Mesenchymal stem cell (in vitro differentiated cells and primary cell): Measurements from ENCODE around the gene RPS4Y2.

Experiments used
- DNase-seq: peaks from one replicate; pipeline ENCODE4 v3.0.0-alpha.2; 2013
- H2AFZ ChIP-seq: one replicate; pipeline ENCODE4 v1.6.1; 2013; ENCODE audit warnings: low read depth, mild to moderate bottlenecking, control low read depth, inconsistent platforms, low read length, moderate library complexity
- H2AK5ac ChIP-seq: 2 replicates; pipeline ENCODE4 v1.6.1; 2013; ENCODE audit warnings: low read length, moderate library complexity, mild to moderate bottlenecking, inconsistent platforms; ENCODE audit not compliant: severe bottlenecking
- H2BK120ac ChIP-seq: one replicate; pipeline ENCODE4 v1.6.1; 2013; ENCODE audit warnings: low read depth, mild to moderate bottlenecking, inconsistent platforms, low read length, moderate library complexity
- H2BK12ac ChIP-seq, 2 experiments: one replicate each; pipeline ENCODE4 v1.6.1; 2013; ENCODE audit warnings: inconsistent platforms in 2 of 2, low read length in 2 of 2, mild to moderate bottlenecking in 2 of 2, moderate library complexity in 2 of 2, control low read depth in 1 of 2
- H2BK15ac ChIP-seq: one replicate; pipeline ENCODE4 v1.6.1; 2013; ENCODE audit warnings: mild to moderate bottlenecking, low read depth, inconsistent platforms; ENCODE audit not compliant: poor library complexity, severe bottlenecking
- H2BK5ac ChIP-seq: 2 replicates; pipeline ENCODE4 v1.6.1; 2013; ENCODE audit warnings: low read depth, mild to moderate bottlenecking, low read length, control low read depth, inconsistent platforms; ENCODE audit not compliant: poor library complexity, severe bottlenecking
- H3K14ac ChIP-seq, 2 experiments: one replicate each; pipeline ENCODE4 v1.6.1; 2013; ENCODE audit warnings: inconsistent platforms in 2 of 2, low read length in 2 of 2, control low read depth in 1 of 2, mild to moderate bottlenecking in 1 of 2, moderate library complexity in 1 of 2
- H3K18ac ChIP-seq, 2 experiments: one replicate each; pipeline ENCODE4 v1.6.1; 2013; ENCODE audit warnings: inconsistent platforms in 2 of 2, low read length in 2 of 2, control low read depth in 1 of 2, low read depth in 1 of 2, mild to moderate bottlenecking in 1 of 2
- H3K23ac ChIP-seq, 2 experiments: one replicate each; pipeline ENCODE4 v1.6.1; 2013; ENCODE audit warnings: inconsistent platforms in 2 of 2, low read length in 2 of 2, mild to moderate bottlenecking in 2 of 2, moderate library complexity in 2 of 2, control low read depth in 1 of 2
- H3K27ac ChIP-seq: 2 replicates; pipeline ENCODE4 v1.5.1; 2013; ENCODE audit warnings: mild to moderate bottlenecking, moderate library complexity, low read length, control low read depth, inconsistent platforms; ENCODE audit not compliant: poor library complexity, severe bottlenecking
- H3K27me3 ChIP-seq, 2 experiments: 2 replicates each; pipeline versions ENCODE4 v1.6.1 to v1.7.0; 2013; ENCODE audit warnings: low read length in 2 of 2, mild to moderate bottlenecking in 2 of 2, moderate library complexity in 2 of 2, control low read depth in 1 of 2, inconsistent platforms in 1 of 2; ENCODE audit not compliant: control insufficient read depth in 1 of 2, insufficient read depth in 1 of 2
- H3K36me3 ChIP-seq, 2 experiments: 2 replicates each; pipeline versions ENCODE4 v1.6.1 to v1.7.0; 2013; ENCODE audit warnings: low read length in 2 of 2, control low read depth in 1 of 2, inconsistent platforms in 1 of 2, low read depth in 1 of 2, mild to moderate bottlenecking in 1 of 2; ENCODE audit not compliant: insufficient read depth in 2 of 2, control insufficient read depth in 1 of 2
- H3K4ac ChIP-seq, 2 experiments: one replicate each; pipeline ENCODE4 v1.6.1; 2013; ENCODE audit warnings: inconsistent platforms in 2 of 2, low read length in 2 of 2, mild to moderate bottlenecking in 2 of 2, moderate library complexity in 2 of 2, control low read depth in 1 of 2, low read depth in 1 of 2
- H3K4me1 ChIP-seq: 2 replicates; pipeline ENCODE4 v1.6.1; 2013; ENCODE audit warnings: low read depth, low read length, control low read depth; ENCODE audit not compliant: control insufficient read depth, insufficient read depth
- H3K4me2 ChIP-seq: 2 replicates; pipeline ENCODE4 v1.6.1; 2013; ENCODE audit warnings: low read length, mild to moderate bottlenecking, inconsistent platforms; ENCODE audit not compliant: poor library complexity, severe bottlenecking
- H3K4me3 ChIP-seq, 2 experiments: 2 replicates each; pipeline versions ENCODE4 v1.5.1 to v1.7.0; 2013; ENCODE audit warnings: low read length in 2 of 2, mild to moderate bottlenecking in 2 of 2, control low read depth in 1 of 2, low read depth in 1 of 2; ENCODE audit not compliant: insufficient read depth in 1 of 2
- H3K79me1 ChIP-seq: replicated peaks from 2 replicates; pipeline ENCODE4 v1.6.1; 2013; ENCODE audit warnings: mild to moderate bottlenecking, control low read depth, low read length, inconsistent platforms; ENCODE audit not compliant: poor library complexity, severe bottlenecking
- H3K9ac ChIP-seq: 2 replicates; pipeline ENCODE4 v1.7.0; 2013; ENCODE audit warnings: mild to moderate bottlenecking, low read length, moderate library complexity
- H3K9me3 ChIP-seq: 2 replicates; pipeline ENCODE4 v1.7.0; 2013; ENCODE audit warnings: mild to moderate bottlenecking, low read length; ENCODE audit not compliant: control insufficient read depth
- H4K8ac ChIP-seq: one replicate; pipeline ENCODE4 v1.6.1; 2013; ENCODE audit warnings: inconsistent platforms, mild to moderate bottlenecking, low read length, moderate library complexity
- H4K91ac ChIP-seq: one replicate; pipeline ENCODE4 v1.6.1; 2013; ENCODE audit warnings: mild to moderate bottlenecking, low read length, inconsistent platforms
- WGBS: methylation state at CpG from one replicate; pipeline ENCODE4 v1.1.7; 2013; ENCODE audit warnings: mixed read lengths; 5-methylcytosine and 5-hydroxymethylcytosine counted together

RPS4Y2 gene

GRCh38 chrY:20763869-20764268, 8.0 kb downstream of the RPS4Y2 start:
- DNase-seq: no peak
- no peaks in the 10 kb centered on the region for H3K27me3 ChIP-seq
- no peaks in the 10 kb centered on the region for H3K4me1 ChIP-seq
- no peak overlapping the region for H2AFZ ChIP-seq
- no peak overlapping the region for H2BK12ac ChIP-seq
- WGBS: 57% methylated on average over 2 of the region's 2 CpGs
- H3K27ac ChIP-seq: no peak overlapping the region
- no peak overlapping the region for H2BK120ac ChIP-seq
- H3K4ac ChIP-seq: no peak overlapping the region
- no peak overlapping the region for H2AK5ac ChIP-seq
- no peak overlapping the region for H3K23ac ChIP-seq
- no peaks in the 10 kb centered on the region for H3K36me3 ChIP-seq
- H3K4me3 ChIP-seq: no peak overlapping the region
- no peak overlapping the region for H3K4me2 ChIP-seq
- no peak overlapping the region for H4K91ac ChIP-seq
- no peak overlapping the region for H2BK15ac ChIP-seq
- no peaks in the 10 kb centered on the region for H3K79me1 ChIP-seq
- H3K14ac ChIP-seq: no peak overlapping the region
- H3K18ac ChIP-seq: no peak overlapping the region
- no peak overlapping the region for H2BK5ac ChIP-seq
- H3K9ac ChIP-seq: no peak overlapping the region
- no peaks in the 10 kb centered on the region for H3K9me3 ChIP-seq
- H4K8ac ChIP-seq: no peak overlapping the region

GRCh38 chrY:20765117-20765516, 9.2 kb downstream of the RPS4Y2 start:
- Histone ChIP-seq H2BK120ac (no peak overlapping the region), H2BK5ac (no peak overlapping the region), H3K4me2 (no peak overlapping the region), H3K4ac (no peak overlapping the region), H3K9me3 (no peaks in the 10 kb centered on the region), H4K91ac (no peak overlapping the region), H3K4me3 (no peak overlapping the region), H3K36me3 (no peaks in the 10 kb centered on the region), H4K8ac (no peak overlapping the region), H2BK12ac (no peak overlapping the region), H2BK15ac (no peak overlapping the region), H2AFZ (no peak overlapping the region), H3K27ac (no peak overlapping the region), H3K27me3 (no peaks in the 10 kb centered on the region), H3K18ac (no peak overlapping the region), H3K9ac (no peak overlapping the region), H3K4me1 (no peaks in the 10 kb centered on the region), H2AK5ac (no peak overlapping the region), H3K79me1 (no peaks in the 10 kb centered on the region), H3K23ac (no peak overlapping the region), H3K14ac (no peak overlapping the region)
- WGBS: 21% methylated on average over 2 of the region's 2 CpGs
- no peak for DNase-seq

- no peak overlapping the region for H4K8ac ChIP-seq
- no peak overlapping the region for H3K4ac ChIP-seq
- H2BK120ac ChIP-seq: no peak overlapping the region
- no peak for DNase-seq
- no peak overlapping the region for H3K23ac ChIP-seq
- H2AFZ ChIP-seq: no peak overlapping the region
- H3K27me3 ChIP-seq: no peaks in the 10 kb centered on the region
- no peak overlapping the region for H2BK15ac ChIP-seq
- H3K79me1 ChIP-seq: no peaks in the 10 kb centered on the region
- H4K91ac ChIP-seq: no peak overlapping the region
- no peak overlapping the region for H3K4me3 ChIP-seq
- no peak overlapping the region for H2AK5ac ChIP-seq
- no peaks in the 10 kb centered on the region for H3K9me3 ChIP-seq
- no peak overlapping the region for H2BK5ac ChIP-seq
- no peaks in the 10 kb centered on the region for H3K4me1 ChIP-seq
- no peak overlapping the region for H2BK12ac ChIP-seq
- H3K4me2 ChIP-seq: no peak overlapping the region
- H3K9ac ChIP-seq: no peak overlapping the region
- H3K18ac ChIP-seq: no peak overlapping the region
- WGBS: 35% methylated on average over 2 of the region's 3 CpGs
- no peak overlapping the region for H3K27ac ChIP-seq
- H3K14ac ChIP-seq: no peak overlapping the region
- H3K36me3 ChIP-seq: no peaks in the 10 kb centered on the region
These were observed 14.8 kb downstream of the RPS4Y2 start for GRCh38 chrY:20770755-20771154.

- no peak overlapping the region for H3K18ac ChIP-seq
- DNase-seq: no peak
- no peak overlapping the region for H4K8ac ChIP-seq
- H2BK5ac ChIP-seq: no peak overlapping the region
- no peaks in the 10 kb centered on the region for H3K36me3 ChIP-seq
- no peak overlapping the region for H3K23ac ChIP-seq
- no peak overlapping the region for H3K4ac ChIP-seq
- H3K27ac ChIP-seq: no peak overlapping the region
- H3K9me3 ChIP-seq: no peaks in the 10 kb centered on the region
- H3K4me2 ChIP-seq: no peak overlapping the region
- no peak overlapping the region for H4K91ac ChIP-seq
- 52% methylated on average over 2 of the region's 4 CpGs for WGBS
- no peak overlapping the region for H2BK15ac ChIP-seq
- no peak overlapping the region for H2BK12ac ChIP-seq
- H3K9ac ChIP-seq: no peak overlapping the region
- H2BK120ac ChIP-seq: no peak overlapping the region
- H3K4me3 ChIP-seq: no peak overlapping the region
- no peak overlapping the region for H3K14ac ChIP-seq
- no peaks in the 10 kb centered on the region for H3K27me3 ChIP-seq
- H3K79me1 ChIP-seq: no peaks in the 10 kb centered on the region
- no peak overlapping the region for H2AK5ac ChIP-seq
- H3K4me1 ChIP-seq: no peaks in the 10 kb centered on the region
- no peak overlapping the region for H2AFZ ChIP-seq
These were observed 20.2 kb downstream of the RPS4Y2 start for GRCh38 chrY:20776104-20776503.
